GM15510 (cell line): ENCODE results near the gene MT1E.

ENCODE experiments used
- POLR2A ChIP-seq: IDR thresholded peaks from 3 replicates; pipeline ENCODE4 v1.6.1; 2011; ENCODE audit warnings: borderline replicate concordance; ENCODE audit not compliant: insufficient read length; ENCODE audit errors: extremely low read depth

MT1E gene

GRCh38 chr16:56601325-56601724 is 24.3 kb upstream of the MT1E start:
- TF ChIP-seq POLR2A, result no peak

GRCh38 chr16:56603589-56603988 is 22.0 kb upstream of the MT1E start:
- no peak for TF ChIP-seq POLR2A

DNA sequence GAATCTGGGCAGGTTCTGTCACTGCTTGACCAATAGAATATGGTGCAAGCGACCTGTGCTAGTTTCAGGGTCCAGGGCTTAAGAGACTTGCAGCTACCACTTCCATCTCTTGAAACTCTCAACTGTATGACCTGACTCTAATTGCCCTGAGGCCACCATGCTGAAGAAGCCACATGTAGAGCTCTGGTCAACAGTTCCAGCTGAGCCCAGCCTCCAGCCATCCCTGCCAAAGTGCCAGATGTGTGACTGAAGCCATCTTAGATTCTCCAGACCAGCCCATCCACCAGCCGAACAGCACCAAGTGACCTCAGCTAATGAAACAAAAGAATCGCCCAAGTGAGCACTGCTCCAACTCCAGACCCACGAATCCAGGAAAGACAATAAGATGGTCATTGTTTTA is 20.6 kb upstream of the MT1E start:
- TF ChIP-seq POLR2A, result no peak

DNA sequence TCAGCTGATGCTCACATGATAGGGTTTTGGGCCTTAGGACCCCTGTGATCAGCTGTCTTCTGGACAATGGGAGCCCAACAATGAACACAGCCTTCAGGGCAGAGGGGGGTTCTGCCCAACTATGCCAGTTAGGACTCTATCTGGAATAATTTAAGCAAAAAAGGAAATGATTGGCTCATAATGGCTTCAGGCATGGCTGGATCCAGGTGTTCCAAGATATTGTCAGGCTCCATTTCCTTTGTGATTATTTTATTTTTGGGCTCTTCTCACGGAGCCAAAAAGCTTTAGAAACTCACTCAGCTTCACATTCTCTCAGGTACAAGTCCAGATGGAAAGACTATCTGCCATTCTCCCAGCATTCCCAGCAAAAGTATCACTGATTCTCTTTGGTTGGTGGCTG is 20.1 kb upstream of the MT1E start:
- no peak for TF ChIP-seq POLR2A

- TF ChIP-seq POLR2A, result no peak
Measured at GRCh38 chr16:56606071-56606475, 19.5 kb upstream of the MT1E start.

GRCh38 chr16:56606476-56607108 is 19.0 kb upstream of the MT1E start:
- TF ChIP-seq POLR2A, result no peak

- TF ChIP-seq POLR2A, result no peak
Measured at GRCh38 chr16:56607109-56607618, 18.4 kb upstream of the MT1E start.

- no peak for TF ChIP-seq POLR2A
Measured at GRCh38 chr16:56607675-56608042, 17.9 kb upstream of the MT1E start.

DNA sequence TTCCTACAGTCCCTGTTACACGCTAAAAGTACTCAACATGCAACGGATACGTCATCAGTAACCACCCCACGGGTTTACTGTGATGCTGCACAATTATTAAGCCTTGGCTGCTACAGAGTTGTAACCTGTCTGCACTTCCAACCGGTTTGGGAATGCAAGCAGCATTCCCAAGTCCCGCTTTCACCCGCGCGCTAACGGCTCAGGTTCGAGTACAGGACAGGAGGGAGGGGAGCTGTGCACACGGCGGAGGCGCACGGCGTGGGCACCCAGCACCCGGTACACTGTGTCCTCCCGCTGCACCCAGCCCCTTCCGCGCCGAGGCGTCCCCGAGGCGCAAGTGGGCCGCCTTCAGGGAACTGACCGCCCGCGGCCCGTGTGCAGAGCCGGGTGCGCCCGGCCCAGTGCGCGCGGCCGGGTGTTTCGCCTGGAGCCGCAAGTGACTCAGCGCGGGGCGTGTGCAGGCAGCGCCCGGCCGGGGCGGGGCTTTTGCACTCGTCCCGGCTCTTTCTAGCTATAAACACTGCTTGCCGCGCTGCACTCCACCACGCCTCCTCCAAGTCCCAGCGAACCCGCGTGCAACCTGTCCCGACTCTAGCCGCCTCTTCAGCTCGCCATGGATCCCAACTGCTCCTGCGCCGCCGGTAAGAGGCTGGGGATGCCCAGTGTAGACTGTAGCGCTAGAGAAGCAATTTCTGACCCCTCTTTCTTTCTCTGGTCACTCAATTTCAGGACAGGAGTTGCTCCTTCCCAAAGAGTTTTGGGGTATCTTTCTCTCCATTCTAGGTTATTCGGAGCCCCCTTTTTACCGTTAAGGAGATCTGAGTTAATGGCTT is 17.3 kb upstream of the MT1E start, which contains the start of gene MT2A:
Gene MT2A, plus strand, starts transcription at position 542 of the 833 bp plus-strand sequence. Its CDS starts 72 bp downstream, at position 614.
- peak; percentile 59 for TF ChIP-seq POLR2A

DNA sequence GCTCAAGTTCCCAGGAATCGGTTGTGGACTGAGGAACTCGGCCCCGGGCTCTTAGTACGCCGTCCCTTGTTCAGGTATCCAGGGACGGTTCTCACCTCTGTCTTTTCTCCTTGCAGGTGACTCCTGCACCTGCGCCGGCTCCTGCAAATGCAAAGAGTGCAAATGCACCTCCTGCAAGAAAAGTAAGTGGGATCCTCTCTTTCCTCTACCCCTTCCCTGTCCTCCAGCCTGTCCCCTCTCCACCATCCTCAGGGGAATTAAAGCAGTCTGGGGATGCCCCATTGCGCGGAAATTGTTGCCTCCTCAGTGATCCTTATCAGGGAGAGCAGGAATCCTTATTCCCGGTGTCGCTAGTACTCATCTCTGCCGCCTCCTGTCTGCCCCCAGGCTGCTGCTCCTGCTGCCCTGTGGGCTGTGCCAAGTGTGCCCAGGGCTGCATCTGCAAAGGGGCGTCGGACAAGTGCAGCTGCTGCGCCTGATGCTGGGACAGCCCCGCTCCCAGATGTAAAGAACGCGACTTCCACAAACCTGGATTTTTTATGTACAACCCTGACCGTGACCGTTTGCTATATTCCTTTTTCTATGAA is 16.6 kb upstream of the MT1E start:
- no peak for TF ChIP-seq POLR2A

- TF ChIP-seq POLR2A, result no peak
Measured at GRCh38 chr16:56609463-56609921, 16.1 kb upstream of the MT1E start.

- TF ChIP-seq POLR2A, result no peak
Measured at GRCh38 chr16:56610017-56610608, 15.5 kb upstream of the MT1E start.

GRCh38 chr16:56610609-56611111 is 14.9 kb upstream of the MT1E start:
- no peak for TF ChIP-seq POLR2A

- no peak for TF ChIP-seq POLR2A
Measured at GRCh38 chr16:56611281-56611833, 14.2 kb upstream of the MT1E start.
